GM19025 (cell line): ENCODE data around the gene COL4A5.

Source experiments
- ATAC-seq: cut with Tn5 transposase; IDR thresholded peaks from one replicate; pipeline ENCODE4 v1.9.1; 2021; ENCODE audit warnings: mild to moderate bottlenecking, low read depth, moderate library complexity; ENCODE audit not compliant: unreplicated experiment

The COL4A5 gene

DNA sequence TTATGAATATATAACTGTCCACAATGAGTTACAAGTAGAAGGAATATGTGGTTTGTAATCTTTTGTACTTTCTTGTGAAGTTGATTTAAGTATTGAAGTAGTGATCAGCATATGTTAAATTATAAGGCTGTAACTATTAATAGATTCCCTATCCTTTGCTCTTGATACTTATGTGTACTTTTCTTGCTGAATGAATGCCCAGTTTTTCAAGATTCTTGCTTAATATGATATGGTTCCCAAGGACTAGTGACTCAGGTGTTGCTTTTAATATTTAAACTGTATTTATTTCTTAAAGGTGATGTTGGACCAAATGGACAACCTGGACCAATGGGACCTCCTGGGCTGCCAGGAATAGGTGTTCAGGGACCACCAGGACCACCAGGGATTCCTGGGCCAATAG lies 175.0 kb downstream of the COL4A5 start:
- no peak for ATAC-seq

DNA sequence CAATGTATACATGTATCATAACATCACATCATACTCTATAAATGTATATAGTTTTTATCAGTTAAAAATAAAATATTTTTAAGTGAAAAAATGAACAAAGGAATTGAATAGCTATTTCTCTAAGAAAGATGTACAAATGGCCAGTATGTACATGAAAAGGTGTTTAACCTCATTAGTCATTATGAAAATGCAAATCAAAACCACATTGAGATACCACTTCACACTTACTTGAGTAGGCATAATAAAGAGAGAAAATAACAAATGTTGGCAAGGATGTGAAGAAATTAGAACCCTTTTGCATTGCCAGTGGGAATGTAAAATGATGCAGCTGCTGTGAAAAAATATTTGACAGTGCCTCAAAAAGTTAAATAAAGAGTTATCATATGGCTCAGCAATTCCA lies 201.2 kb downstream of the COL4A5 start:
- no peak for ATAC-seq

DNA sequence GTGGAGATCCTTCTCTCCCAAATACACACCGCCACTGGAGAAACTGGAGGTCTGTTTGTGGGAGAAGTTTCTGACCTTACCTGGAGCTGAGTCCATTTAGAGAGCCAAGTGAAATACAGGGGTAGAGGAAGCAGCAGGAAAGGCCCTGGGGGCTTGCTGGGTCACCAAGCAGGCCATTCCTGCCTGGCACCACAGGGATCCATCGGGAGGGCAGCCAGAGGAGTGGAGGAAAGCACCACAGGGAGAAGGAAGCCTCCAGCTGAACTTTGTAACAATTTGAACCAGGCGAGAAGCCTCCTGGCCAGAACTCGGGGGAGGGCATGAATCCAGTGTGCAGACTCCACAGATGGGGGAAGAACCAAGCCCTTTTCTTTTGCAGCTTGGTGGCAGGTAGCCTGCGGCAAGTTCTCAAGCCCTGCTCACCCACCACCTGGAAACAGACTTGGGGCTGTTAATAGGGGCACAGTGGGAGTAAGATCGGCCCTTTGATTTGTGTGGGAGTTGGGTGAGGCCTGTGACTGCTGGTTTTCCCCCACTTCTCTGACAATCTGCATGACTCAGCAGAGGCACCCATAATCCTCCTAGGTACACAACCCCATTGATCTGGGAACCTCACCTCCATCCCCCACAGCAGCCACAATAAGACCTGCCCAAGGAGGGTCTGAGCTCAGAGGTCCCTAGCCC lies 202.1 kb downstream of the COL4A5 start:
- ATAC-seq, result no peak

DNA sequence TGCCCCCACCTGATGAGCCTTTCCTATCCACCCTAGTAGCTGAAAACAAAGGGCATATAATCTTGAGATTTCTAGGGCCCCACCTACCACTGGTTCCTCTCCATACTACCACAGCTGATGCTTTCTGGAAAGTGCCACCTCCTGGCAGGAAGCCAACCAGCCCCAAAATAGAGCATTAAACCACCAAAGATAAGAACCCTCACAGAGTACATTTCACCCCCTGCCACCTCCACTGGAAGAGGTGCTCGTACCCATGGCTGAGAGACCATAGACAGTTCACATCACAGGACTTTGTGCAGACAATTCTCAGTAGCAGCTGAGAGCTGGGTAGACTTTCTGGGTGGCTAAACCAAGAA lies 202.6 kb downstream of the COL4A5 start:
- ATAC-seq, result no peak

DNA sequence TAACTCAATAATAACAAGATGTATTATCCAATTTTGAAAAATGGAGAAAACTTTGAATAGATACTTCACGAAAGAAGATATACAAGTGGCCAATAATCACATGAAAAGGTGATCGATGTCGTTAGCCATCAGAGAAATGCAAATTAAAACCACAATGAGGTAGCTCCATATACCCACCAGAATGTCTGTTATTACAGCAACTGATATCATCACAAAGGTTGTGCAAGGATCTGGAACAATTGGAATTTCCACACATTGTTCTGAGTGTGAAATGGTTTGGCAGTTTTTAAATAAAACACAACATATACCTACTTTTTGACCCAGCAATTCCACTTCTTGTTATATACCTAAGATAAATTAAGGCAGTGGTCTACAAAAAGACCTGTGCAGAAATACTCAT lies 225.1 kb downstream of the COL4A5 start:
- no peak for ATAC-seq

DNA sequence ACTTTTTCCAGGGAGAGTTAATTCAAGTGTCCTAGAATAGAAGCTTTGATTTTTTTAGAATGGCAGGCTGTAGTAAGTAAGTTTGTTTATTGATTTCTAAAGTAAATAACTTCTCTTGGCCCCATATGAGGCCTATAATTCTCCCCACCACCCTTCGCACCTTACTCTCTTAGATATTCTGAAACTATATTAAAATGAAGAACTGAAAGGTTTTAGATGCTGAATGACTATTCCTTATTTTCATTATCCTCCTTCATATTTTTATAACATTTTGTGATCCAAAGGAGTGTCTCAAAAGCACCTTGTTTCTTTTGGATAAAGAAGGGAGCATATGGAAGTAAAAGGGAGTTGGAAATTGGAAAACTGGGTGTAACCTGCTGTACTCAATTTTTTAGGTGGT lies 226.5 kb downstream of the COL4A5 start:
- ATAC-seq, result no peak

DNA sequence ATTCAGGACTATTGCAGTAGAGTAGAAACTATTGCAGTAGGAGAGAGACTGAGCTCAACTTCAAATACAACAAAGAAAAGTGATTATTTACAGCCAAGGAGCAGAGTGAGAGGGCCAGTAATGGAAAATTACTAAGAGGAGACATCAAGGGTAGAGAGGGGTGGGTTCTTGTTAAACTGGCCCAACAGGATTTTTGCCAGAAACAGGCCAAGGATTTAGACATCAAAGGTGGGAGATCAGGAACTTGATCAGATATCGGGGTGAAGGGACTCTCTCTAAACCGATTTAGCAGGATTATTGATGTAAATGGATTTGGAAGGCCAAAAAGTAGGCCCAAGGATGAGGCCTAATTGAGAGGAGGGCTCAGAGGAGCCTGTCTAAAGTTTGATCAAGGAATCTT lies 231.9 kb downstream of the COL4A5 start:
- ATAC-seq, result no peak

DNA sequence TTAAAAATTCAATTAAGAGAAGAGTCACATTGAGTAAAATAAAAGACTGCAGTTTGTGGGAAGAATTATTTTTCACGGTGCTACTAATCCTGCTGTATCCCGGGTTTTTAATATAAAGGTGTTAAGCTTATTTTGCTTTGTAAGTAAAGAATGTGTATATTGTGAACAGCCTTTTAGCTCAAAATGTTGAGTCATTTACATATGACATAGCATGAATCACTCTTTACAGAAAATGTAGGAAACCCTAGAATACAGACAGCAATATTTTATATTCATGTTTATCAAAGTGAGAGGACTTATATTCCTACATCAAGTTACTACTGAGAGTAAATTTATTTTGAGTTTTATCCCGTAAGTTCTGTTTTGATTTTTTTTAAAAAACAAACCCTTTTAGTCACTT lies 257.1 kb downstream of the COL4A5 start:
- no peak for ATAC-seq

DNA sequence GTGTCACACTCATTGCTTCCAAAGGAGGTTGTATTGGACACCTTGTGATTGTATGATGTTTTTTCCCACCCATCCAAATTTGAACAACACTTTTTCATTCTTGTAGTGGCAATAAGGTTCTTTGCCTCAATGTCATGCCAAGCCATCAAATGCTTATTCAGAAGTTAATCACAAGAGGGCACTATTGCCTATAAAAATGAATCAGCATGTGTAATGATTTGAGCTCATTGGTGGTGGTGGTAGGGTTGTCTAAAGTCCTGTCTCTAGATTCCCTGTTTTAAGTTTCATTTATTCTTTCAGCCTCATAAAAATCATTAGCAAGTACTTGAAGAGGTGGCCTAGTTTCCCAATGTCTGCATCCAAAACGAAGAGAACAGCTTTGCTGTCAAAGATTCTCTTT lies 259.7 kb downstream of the COL4A5 start:
- ATAC-seq, result no peak

DNA sequence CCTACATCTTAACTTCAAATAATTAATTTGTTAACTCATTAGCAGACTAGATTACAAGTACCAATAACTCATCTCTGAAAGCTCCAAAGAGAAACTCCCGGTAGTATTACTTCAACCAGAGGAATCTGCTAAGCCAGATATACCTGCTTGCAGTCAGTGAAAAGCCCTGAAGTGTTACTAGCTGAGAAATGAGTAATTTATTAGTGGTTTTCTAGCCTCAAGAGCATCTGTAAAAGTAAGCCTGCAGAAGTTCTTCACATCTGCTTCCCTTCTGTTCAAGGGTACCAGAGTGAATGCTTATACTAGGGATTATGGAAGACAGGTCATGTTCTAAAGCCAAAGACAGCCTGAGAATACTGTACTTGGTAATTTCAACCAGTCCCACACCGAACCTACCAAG lies 262.0 kb downstream of the COL4A5 start:
- ATAC-seq, result no peak

DNA sequence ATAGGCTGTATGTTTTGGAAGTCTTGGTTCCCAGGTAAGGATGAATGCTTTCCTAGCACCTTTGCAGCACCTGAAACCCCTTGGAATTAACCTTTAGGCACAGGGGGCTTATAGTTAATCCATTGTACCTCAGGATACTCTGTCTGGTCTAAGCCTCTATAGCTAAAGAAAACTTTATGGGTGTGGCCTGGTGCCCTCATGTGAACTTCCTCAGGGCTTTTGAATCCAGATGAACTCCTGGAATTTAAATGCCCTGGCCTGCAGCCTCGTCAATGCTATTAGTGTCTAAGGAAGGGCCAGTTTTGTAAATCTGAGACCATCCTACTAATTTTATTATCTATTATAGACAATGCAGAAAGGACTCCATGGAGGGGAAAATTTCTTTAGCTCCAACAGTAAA lies 262.9 kb downstream of the COL4A5 start:
- ATAC-seq, result no peak

DNA sequence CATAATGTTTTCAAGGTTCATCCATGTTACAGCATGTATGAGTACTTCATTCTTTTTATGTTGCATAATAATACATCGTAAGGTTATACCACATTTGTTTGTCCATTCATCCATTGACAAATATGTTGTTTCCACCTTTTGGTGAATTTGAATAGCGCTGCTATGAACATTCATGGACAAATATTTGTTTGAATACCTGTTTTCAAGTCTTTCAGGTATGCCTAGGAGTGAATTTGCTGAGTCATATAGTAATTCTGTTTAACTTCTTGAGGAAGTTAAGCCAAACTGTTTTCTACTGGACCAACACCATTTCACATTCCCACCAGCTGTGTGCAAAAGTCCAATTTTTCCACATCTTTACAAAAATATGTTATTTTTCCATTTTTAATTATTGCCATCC lies 265.2 kb downstream of the COL4A5 start:
- ATAC-seq, result no peak

DNA sequence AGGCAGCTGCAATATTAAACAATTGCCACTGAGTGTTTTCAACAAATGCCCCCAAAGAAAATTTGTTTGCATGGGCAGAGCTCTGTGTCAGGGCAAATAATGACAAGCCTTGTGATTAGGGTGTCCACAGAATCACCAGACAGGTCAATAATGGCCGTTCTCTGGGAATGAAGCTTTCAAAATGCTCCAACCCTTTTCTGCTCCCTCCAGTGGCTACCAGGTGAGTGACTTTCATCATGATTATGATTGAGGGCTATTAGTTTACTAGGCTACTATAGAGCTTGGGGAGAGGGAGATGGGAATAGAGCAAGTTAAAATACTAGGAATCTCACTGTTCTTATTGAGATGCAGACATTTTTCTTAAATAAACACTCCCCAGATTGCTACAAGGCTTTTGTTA lies 273.2 kb downstream of the COL4A5 start:
- ATAC-seq, result no peak

DNA sequence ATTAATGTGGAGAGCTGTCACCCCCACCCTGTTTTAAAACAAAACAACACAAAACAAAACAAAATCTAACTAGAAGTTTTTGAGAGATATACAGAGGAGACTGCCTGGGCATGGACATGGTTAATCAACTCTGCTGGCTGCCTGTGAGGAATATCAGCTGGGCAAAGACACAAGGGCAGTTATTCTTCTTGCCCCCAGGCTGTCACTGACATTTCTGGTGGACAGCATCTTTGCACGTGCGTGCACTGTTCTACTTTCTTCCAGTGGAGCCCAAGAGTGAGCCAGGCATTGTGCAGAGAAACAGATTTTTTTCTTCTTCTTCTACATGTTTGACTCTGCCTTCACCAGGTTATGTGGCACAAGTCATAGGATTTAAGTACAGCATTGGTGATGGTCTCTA lies 282.9 kb downstream of the COL4A5 start:
- ATAC-seq, result no peak

DNA sequence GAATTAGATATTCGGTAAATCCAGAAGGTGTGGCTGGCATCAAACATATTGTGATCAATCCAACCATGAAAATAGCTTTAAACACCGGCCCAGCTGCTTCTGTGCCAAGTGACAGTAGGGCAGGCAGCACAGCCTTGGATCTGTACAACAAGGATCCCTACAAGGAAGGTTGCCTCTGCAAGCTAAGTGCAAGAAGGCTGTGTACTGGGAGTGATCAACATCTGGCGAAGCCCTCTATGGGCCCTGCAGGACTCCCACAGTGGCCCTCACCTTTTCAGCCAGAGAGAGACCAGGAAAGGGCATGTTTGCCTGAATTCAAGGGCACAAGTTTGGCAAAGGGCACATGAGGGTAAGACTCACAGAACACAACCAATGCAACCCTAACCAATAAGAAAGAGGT lies 287.1 kb downstream of the COL4A5 start:
- ATAC-seq, result no peak

DNA sequence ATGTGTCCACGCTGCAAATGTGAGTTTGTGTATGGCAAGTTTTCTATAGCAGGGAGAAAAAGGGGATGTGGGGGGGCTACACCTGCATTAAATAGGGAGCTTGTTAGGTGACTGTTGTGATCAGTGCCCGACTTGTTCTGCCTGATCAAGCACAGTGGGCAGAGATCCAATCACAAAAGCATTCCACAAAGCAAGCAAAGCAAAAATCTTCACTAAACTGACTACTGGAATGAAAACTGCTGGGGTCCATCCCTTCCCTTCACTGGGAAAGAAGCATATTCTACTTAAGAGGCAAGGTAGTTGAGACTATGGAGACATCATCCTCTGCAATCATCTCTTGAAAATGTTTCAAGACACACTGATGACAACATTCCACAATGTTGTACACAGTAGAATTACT lies 291.5 kb downstream of the COL4A5 start:
- no peak for ATAC-seq

DNA sequence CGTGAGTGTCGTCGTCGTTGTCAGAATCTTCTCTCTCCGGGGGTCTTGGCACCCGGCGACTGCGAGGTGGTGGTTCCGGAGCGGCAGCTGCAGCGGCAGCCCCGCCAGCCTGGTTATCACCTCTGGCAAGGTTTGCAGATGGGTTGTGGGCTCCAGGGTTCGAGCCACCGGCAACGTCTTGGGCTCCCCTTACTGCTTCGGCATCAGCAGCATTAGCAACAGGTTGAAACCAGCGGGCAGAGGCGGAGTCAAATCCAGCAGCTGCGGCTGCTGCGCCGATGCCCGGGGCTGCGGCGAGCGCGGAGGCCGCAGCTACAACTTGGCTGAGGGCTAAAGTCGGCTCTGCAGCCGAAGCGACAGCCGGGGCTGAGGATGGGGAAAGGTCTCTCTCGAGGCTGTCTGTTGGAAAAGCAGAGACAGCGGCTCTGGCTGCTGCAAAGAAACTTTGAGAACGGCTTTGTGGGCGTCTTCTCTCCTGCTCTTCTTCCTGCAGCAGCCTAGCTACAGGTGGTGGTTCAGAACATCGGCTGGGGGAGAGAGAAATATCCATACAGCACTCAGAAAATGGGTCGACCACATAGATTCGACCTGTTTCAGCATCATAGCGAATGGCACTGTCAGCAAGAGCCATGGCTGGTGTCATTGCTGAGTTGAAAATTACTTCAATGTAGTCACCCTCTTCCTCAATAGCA lies 293.1 kb downstream of the COL4A5 start:
- ATAC-seq, result no peak

DNA sequence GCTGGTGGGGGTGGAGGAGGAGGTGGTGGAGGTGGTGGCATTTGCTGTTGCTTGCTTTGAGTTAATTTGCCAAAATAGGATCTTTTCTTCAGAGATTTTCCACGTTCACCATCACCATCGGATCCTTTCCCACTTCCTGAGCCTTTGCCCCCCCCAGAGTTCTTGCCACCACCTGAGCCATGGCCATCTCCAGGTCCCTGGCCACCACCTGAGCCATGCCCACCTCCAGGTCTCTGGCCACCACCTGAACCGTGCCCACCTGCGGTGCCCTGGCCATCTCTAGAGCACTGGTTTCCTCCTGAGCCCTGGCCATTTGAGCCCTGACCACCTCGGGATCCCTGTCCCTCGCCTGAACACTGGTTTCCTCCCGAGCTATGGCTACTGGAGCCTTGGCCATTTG lies 294.8 kb downstream of the COL4A5 start:
- no peak for ATAC-seq

DNA sequence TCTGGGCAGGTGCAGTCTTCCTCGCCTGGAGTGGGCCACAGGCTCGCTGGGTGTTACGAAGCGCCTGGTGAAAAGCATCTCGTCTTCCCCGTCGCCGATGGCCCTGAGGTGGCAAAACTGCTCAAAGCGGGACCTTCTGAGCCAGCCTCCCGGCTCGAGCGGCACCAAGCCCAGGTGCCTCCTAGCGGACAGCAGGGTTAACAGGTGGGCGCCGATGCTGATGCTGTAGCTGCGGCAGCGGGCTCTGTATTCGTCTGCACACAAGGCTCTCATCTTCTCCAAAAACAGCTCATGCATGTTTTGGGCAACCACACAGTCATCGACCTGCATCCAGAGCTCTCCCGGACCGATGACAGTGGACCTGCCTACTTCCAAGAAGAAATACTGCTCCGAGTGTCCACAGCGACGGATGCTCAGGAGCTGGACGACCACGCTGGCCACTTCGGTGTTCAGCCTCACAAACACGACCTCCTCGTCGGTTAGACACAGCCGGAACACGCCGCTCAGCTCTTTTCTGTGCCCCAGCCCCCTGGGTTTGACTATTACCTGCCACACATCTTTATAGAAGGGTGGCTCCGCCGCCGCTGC lies 295.5 kb downstream of the COL4A5 start:
- no peak for ATAC-seq

DNA sequence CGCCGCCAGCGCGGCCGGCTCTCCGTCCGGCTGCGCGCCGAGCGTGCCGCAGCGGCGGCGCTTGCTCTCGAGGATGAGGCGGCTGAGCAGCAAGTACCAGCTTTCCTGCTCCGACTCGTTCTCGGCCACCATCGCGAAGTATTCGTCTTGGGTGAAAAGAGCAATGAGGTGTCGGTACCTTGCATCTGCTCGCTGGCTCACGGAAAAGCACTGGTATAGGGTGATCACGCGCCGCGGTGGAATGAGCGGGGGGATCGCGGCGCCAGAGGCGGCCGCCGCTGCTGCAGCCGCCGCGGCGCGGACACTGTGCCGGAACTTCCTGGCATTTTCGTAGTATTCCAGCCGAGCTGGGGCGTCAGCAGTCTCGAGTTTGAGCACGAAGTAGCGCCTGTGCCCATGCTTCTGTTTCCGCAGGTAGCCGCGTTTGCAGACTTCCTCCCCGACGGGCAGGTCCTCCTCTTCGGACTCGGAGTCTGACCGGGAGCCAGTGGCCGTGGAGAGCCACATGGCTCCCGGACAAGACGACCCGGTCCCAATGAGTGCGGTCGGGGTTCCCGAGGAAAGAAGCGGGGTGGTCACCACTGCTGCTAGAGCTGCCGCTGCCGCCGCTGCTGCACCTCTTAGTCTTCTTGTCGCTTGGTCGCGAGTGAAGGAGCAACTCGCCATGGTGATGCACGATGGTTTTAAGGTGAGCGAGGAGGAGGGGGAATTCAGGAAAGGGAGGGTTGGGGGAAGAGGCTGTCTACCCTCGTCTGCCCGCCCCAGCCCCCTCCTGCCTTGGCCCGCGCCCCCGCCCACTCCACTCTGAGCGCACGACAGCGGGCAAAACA lies 296.3 kb downstream of the COL4A5 start:
- no peak for ATAC-seq
